GM12892 (cell line): ENCODE data around the gene LOXL1.

Experiments
- POLR2A ChIP-seq: IDR thresholded peaks from 2 replicates; pipeline ENCODE4 v1.6.1; 2011; ENCODE audit warnings: low read depth, low read length, control low read depth
- POLR2AphosphoS5 ChIP-seq: IDR thresholded peaks from 2 replicates; pipeline ENCODE4 v1.6.1; 2011; ENCODE audit warnings: low read depth, low read length, control low read depth
- TAF1 ChIP-seq: IDR thresholded peaks from 2 replicates; pipeline ENCODE4 v1.6.1; 2011; ENCODE audit warnings: low read depth, mild to moderate bottlenecking, control low read depth, low read length, borderline replicate concordance

DNA sequence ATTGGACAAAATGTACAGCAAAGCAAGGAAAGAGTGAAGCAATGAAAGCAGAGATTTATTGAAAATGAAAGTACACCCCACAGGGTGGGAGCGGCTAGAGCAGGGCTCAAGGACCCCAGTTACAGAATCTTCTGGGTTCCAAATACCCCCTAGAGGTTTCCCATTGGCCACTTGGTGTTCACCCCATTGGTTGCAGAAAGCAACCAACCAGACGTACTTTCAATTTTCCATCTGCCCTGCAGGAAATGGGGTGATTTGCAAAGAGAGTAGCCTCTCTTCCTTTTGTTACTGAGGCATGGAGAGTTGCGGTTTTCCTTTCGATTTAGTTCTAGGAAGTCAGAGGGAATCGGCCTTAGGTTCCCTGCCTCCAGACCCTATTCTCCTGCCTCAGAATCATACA lies 70.7 kb downstream of the LOXL1 start:
- no peak for TF ChIP-seq POLR2AphosphoS5
- TF ChIP-seq POLR2A = no peak
- TF ChIP-seq TAF1 = no peak
